Body of pancreas (tissue), 4 donors: Measurements from ENCODE around the gene EDEM1.

ENCODE experiments used
- CTCF ChIP-seq, 7 experiments: fragments of 450-650 bp in 4 of 7; fragments of 200-600 bp in 3 of 7; sonication (generic) in 3 of 7; IDR thresholded peaks; one replicate each; pipeline ENCODE4 v1.5.1; 2016 to 2019; ENCODE audit warnings: antibody characterized with exemption in 7 of 7
- POLR2A ChIP-seq, 3 donors: fragments of 450-650 bp; IDR thresholded peaks; one replicate each; pipeline ENCODE4 v1.6.1; 2016; ENCODE audit warnings: antibody characterized with exemption in 3 of 3, mild to moderate bottlenecking in 2 of 3

- no peak for TF ChIP-seq CTCF (IDR thresholded peaks at IDR 0.05)
- TF ChIP-seq POLR2A (IDR thresholded peaks at IDR 0.05): no peak
These were observed 2.3 kb upstream of the EDEM1 start for GRCh38 chr3:5185093-5185673.
